Large intestine (tissue), 3 donors: ENCODE measurements around the gene LAMTOR4. TPM values are rescaled to one million over a fixed set of nuclear protein-coding genes. Genes with fewer than 3 reads are reported as not detected.

ENCODE experiments used
- DNase-seq, 2 donors: peaks; one replicate each; pipeline versions ENCODE4 v3.0.0 to v3.0.0-alpha.2; 2013
- H3K27ac ChIP-seq: one replicate; pipeline ENCODE4 v1.5.1; 2013; ENCODE audit warnings: low read length
- H3K27me3 ChIP-seq: 2 replicates; pipeline ENCODE4 v1.6.1; 2013; ENCODE audit warnings: low read length; ENCODE audit not compliant: control insufficient read depth, insufficient read depth
- H3K36me3 ChIP-seq: 2 replicates; pipeline ENCODE4 v1.6.1; 2013; ENCODE audit warnings: low read length; ENCODE audit not compliant: control insufficient read depth, insufficient read depth
- H3K4me1 ChIP-seq: one replicate; pipeline ENCODE4 v1.6.1; 2013; ENCODE audit warnings: low read length; ENCODE audit not compliant: control insufficient read depth, insufficient read depth
- H3K4me3 ChIP-seq: one replicate; pipeline ENCODE4 v1.5.1; 2013; ENCODE audit warnings: low read length
- H3K9me3 ChIP-seq: one replicate; pipeline ENCODE4 v1.6.1; 2013; ENCODE audit warnings: mild to moderate bottlenecking, low read depth, low read length, moderate library complexity; ENCODE audit not compliant: control insufficient read depth
- WGBS: methylation state at CpG from one replicate; pipeline ENCODE4 v1.1.5; 2013; ENCODE audit warnings: low lambda C conversion rate; ENCODE audit not compliant: insufficient coverage; 5-methylcytosine and 5-hydroxymethylcytosine counted together
- polyA plus RNA-seq: library from polyadenylated mRNA; unstranded; fragments of 120-200 nt; gene quantifications from one replicate; pipeline ENCODE4 v1.2.1, GENCODE V29; 2013

Gene LAMTOR4
- polyA plus RNA-seq, 1 donor = 133 TPM

DNA sequence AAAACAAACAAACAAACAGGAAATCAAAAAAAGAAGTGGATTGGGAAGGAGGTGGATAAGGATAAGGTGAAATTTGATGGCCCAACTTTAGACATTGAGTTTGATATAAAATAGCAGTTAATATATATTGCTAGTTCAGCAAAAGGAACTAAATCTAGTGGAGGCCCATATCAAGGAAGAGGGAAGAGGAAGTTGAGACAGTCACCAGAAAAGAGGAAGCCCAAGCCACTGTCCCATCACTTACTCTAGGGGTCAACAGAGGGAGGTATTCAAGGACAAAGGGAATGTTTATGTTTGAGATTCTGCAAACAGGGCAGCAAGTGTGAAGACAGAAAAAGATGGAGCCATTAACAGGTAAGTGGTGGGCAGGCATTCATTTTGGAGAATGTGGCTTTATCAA is 3.7 kb downstream of the LAMTOR4 start:
- Histone ChIP-seq H3K4me1 (peaks cover 67% of the 10 kb centered on the region), H3K36me3 (peaks cover 44% of the 10 kb centered on the region), H3K4me3 (no peak overlapping the region), H3K9me3 (no peaks in the 10 kb centered on the region), H3K27me3 (no peaks in the 10 kb centered on the region), H3K27ac (no peak overlapping the region)
- DNase-seq = no peak

DNA sequence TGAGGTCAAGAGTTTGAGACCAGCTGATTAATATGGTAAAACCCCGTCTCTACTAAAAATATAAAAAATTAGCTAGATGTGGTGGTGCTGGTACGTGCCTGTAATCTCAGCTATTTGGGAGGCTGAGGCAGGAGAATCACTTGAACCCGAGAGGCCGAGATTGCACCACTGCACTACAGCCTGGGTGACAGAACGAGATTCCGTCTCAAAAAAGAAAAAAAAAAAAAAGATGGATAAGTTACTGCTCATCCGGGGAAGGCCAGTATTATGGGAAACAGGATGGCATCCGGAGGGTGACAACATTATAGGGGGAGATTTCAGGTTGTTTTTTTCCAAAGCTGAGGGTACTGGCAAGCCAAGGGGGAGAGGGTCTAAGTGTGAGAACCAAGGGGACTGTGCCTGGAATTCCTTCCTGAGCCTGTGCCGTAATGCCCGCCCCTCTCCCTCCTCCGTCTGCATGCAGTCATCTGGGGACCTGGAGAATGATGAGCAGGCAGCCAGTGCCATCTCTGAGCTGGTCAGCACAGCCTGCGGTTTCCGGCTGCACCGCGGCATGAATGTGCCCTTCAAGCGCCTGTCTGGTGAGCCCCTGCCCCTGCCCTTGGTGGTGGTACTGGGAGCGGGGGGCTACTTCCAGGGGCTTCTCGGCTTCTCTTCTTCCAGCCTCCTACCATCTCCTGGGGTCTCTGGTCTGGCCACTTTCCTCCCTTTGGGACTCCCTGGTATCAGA is 4.4 kb downstream of the LAMTOR4 start:
- WGBS = 100% methylated on average over 2 of the region's 18 CpGs
- Histone ChIP-seq H3K9me3 (no peaks in the 10 kb centered on the region), H3K36me3 (peaks cover 44% of the 10 kb centered on the region), H3K27me3 (no peaks in the 10 kb centered on the region), H3K4me3 (no peak overlapping the region), H3K27ac (peak overlapping the region; percentile 77), H3K4me1 (peaks cover 69% of the 10 kb centered on the region)
- DNase-seq = no peak

DNA sequence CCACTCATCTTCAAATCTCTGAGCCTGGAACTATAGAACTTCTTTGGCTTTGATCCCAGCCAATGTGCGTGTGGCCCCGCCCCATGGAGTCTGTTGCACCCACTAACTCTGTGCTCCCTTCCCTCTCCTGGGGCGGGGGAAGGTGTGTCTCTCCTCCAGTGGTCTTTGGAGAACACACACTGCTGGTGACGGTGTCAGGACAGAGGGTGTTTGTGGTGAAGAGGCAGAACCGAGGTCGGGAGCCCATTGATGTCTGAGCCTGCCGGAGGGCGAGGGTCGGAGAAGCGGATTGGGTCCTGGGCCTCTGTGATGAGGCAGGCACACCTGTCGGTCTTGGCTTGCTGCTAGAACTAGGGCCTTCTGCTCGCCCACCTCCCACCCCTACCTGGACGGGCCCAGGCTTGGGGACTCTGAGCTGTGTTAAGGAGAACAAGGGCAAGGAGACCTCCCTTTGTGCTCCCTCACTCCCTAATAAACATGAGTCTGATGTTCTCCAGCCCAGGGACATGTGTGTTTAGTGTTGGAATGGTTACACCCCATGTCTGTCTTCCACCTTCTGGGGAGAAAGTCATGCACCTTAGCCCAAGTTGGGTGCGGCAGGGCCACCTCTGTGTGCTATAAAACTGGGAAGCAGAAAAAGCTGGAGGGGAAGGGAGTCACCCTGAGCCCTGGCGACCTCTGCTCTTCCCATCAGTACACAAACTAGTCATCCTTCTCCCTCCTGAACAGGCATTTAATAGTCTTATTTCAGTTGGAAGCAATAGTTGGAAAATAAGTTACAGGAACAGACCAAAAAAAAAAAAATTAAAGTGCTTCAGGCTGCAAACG is 5.2 kb downstream of the LAMTOR4 start:
- DNase-seq = peak; percentile 49 to 76

DNA sequence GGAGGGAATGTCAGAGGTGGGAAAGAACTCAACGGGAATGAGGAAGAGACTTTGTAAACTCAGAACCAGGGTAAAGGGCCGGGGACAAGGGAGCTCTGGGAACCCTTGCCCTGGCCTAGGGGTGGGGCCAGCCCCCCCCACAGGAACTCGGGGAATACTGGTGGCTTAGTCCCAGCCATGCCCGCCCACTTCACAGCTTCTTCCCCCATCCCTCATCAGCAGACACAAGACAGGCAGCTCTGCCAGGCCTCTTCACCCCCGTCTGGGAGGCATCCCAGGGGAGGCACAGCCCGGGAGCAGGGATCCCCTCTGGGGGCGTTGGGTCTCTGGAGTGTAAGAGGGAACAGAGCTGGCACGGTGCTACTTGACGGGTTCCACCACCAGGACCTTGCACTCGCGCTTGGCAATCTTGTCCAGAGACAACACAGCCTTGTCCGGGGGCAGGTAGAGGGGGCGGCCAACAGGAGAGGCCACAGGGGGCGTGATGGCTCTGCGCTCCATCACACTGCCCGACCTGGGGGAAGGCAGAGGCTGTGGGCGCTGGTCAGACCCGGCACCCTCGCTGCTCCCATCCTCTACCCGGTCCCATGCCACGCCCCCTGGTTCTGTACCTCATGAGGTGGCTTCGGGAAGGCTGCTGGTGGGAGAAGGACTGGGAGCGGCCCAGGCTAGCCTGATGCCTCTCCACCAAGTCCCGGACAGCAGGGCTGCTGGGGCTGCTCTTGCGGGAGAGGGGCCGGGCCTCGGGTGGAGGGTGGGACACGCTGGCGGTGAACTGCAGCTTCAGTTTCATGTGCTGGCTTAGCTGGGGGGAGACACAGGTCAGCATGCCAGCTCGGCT is 6.2 kb downstream of the LAMTOR4 start:
- no peaks in the 10 kb centered on the region for H3K27me3 ChIP-seq
- no CpG with 5 or more reads among the region's 30 CpGs for WGBS
- H3K9me3 ChIP-seq = no peaks in the 10 kb centered on the region
- peaks cover 44% of the 10 kb centered on the region for H3K36me3 ChIP-seq
- H3K4me1 ChIP-seq = peaks cover 61% of the 10 kb centered on the region
- DNase-seq = peak; percentile 79 to 86
- no peak overlapping the region for H3K4me3 ChIP-seq
- H3K27ac ChIP-seq = peak overlapping the region; percentile 77

More for the DNA sequence above, 5.2 kb downstream of the LAMTOR4 start:
- H3K4me1 ChIP-seq = peaks cover 66% of the 10 kb centered on the region
- H3K36me3 ChIP-seq = peaks cover 44% of the 10 kb centered on the region
- WGBS = 57% methylated on average over 1 of the region's 16 CpGs
- H3K4me3 ChIP-seq = no peak overlapping the region
- peak overlapping the region; percentile 77 for H3K27ac ChIP-seq
- no peaks in the 10 kb centered on the region for H3K27me3 ChIP-seq
- H3K9me3 ChIP-seq = no peaks in the 10 kb centered on the region

DNA sequence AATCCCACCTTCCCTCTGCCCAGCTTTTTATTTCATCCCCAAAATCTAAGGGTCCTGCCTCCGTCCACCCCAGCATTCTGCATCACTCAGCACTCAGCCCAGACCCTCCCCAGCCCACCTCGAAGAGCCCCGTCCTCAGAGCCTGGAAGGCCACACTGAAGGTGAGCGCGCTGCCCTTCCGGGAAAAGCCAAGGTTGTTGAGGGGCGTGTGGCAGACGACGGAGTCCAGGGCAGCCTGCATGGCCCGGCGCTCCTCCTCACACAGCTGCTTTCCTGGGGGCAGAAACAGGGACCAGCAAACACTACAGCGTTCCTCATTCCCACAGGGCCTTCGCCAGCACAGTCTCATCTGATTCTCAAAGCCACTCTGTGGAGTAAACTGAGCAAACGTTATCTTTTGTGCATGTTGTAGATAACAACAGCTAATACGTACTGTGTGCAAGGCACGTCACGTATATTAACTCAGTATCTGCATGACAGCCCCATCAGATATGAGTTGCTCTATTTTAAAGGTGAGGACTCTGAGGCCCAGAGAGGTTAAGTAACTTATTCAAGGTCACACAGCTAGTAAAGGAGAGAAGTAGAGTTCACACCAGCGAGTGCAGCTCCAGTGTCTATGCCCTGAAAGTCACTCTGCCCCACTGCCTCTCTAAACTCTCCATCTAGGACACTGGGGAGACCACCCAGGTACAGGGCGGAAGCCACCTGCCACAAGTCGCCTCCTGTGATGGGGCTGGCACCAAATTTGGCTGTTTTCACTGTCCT is 7.0 kb downstream of the LAMTOR4 start:
- peaks cover 55% of the 10 kb centered on the region for H3K4me1 ChIP-seq
- whole genome bisulfite sequencing = no CpG with 5 or more reads among the region's 20 CpGs
- DNase-seq = no peak
- H3K9me3 ChIP-seq = no peaks in the 10 kb centered on the region
- peaks cover 44% of the 10 kb centered on the region for H3K36me3 ChIP-seq
- no peaks in the 10 kb centered on the region for H3K27me3 ChIP-seq
- no peak overlapping the region for H3K4me3 ChIP-seq
- peak overlapping the region; percentile 77 for H3K27ac ChIP-seq

DNA sequence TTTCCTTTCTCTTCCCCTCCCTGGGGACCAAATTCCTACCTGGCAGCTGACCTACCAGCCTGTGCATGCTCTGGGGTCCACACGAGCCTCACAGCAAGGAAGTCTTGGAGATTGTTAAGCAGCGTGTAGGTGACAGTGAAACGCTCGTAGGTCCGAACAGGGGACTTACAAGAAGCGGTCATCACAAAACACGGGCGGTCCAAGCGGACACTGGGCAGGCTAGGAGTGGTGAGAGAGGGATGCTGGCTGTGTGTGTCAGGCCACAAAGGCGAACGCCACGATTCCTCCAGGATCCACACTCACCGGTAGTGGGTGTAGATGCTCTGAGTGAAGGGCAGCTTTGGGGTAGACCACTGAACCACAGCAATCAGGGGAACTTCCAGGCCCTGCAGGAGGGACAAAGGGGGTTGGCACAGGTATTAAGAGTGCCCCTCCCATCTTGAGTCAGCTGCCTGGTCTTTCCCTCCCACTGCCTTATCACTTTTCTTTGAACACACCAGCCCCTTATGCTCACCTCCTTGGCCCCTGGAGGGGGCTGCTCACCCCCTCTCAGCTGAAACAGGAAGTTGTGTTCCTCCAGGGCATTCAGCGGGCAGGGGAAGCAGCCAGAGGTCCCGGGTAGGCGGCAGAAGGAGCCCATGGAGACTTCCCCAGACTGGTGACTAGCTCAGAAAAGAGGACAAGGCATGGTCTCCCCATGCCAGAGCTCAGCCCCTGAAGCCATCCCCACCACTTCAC is 7.8 kb downstream of the LAMTOR4 start:
- no CpG with 5 or more reads among the region's 16 CpGs for WGBS

DNA sequence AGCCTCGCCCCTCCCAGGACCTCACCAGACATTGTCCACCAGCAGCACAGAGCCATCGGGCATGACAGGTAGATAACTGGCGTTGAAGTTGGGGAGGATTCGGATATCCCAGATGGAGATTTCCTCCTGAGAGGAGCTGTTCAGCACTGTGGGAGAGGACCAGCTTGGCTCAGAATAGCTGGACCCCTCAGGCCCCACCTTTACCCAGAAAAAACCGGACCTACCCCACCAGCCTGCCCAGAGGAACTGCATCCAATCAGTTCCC is 8.3 kb downstream of the LAMTOR4 start:
- Histone ChIP-seq H3K4me1 (peaks cover 51% of the 10 kb centered on the region), H3K27ac (peak overlapping the region; percentile 6), H3K4me3 (no peak overlapping the region), H3K36me3 (peaks cover 40% of the 10 kb centered on the region), H3K27me3 (no peaks in the 10 kb centered on the region), H3K9me3 (no peaks in the 10 kb centered on the region)
- WGBS = no CpG with 5 or more reads among the region's 5 CpGs
- DNase-seq = no peak

More for the DNA sequence above, 7.8 kb downstream of the LAMTOR4 start:
- H3K4me3 ChIP-seq = no peak overlapping the region
- H3K9me3 ChIP-seq = no peaks in the 10 kb centered on the region
- no peaks in the 10 kb centered on the region for H3K27me3 ChIP-seq
- H3K27ac ChIP-seq = peak overlapping the region; percentile 6
- H3K36me3 ChIP-seq = peaks cover 43% of the 10 kb centered on the region
- H3K4me1 ChIP-seq = peaks cover 55% of the 10 kb centered on the region
- DNase-seq = no peak

DNA sequence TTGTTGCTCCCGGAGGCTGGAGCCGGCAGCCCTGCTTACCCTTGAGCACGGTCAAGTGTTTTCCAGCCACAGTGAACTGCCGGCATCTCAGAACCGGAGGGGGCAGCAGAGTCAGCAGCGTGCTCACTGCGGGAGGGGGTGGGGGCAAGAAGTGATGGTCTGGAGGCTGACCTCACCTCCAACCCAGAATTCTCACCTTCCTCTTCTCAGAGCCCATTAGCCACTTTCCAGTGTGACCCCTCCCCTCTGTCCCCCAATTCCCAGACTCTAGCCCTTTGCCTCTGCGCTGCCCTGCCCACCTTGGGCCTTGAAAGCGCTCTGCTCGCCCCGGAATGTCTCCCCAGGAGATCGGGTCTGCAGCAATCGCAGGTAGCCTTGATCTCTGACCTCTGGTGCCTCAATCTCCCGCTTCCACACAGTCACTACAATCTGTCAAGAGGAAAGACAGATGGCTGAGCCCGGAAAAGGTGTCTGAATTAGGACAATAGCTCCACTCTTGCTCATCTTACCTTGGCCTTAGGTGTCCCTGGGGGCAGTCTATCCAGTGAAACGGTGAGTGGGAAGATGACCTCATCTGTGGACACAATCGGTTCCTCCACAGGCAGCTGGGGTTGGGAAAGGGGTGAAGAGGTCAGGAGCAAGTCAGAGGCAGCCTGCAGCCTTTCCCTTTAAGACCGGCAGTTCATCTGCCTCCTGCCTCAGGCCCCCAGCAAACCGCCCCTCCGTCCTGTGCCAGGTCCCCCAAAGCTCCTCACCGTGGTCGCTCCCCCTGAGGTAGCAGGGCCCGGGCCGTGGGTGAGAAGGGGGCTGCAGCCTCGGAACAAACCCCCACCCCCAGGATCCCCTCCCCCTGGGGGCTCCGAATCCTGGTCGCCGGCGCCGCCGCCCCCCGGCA is 8.9 kb downstream of the LAMTOR4 start:
- no peaks in the 10 kb centered on the region for H3K27me3 ChIP-seq
- no peaks in the 10 kb centered on the region for H3K9me3 ChIP-seq
- H3K4me3 ChIP-seq = peak overlapping the region; percentile 79
- H3K36me3 ChIP-seq = peaks cover 38% of the 10 kb centered on the region
- WGBS = 0% methylated on average over 1 of the region's 32 CpGs
- H3K27ac ChIP-seq = no peak overlapping the region
- H3K4me1 ChIP-seq = peaks cover 47% of the 10 kb centered on the region
- DNase-seq = peak; percentile 43 to 45
